Epithelial cell of esophagus (primary cell): ENCODE results near the gene HSD17B13.

ENCODE experiments used
- DNase-seq: peaks from one replicate; pipeline ENCODE4 v3.0.0; 2010; ENCODE audit warnings: low read depth
- H3K4me3 ChIP-seq: 2 replicates; pipeline ENCODE4 v1.5.1; 2011; ENCODE audit warnings: mild to moderate bottlenecking, low read length, control low read depth
- TF ChIP-seq, protein P1 (sequence below): IDR thresholded peaks from 2 replicates; pipeline ENCODE4 v1.5.1; 2011; ENCODE audit warnings: low read depth, mild to moderate bottlenecking, low read length, control low read depth, inconsistent platforms; ENCODE audit not compliant: insufficient read depth; ENCODE audit errors: missing control alignments

The HSD17B13 gene

GRCh38 chr4:87283151-87283550, 39.5 kb downstream of the HSD17B13 start:
- TF ChIP-seq, protein P1, sequence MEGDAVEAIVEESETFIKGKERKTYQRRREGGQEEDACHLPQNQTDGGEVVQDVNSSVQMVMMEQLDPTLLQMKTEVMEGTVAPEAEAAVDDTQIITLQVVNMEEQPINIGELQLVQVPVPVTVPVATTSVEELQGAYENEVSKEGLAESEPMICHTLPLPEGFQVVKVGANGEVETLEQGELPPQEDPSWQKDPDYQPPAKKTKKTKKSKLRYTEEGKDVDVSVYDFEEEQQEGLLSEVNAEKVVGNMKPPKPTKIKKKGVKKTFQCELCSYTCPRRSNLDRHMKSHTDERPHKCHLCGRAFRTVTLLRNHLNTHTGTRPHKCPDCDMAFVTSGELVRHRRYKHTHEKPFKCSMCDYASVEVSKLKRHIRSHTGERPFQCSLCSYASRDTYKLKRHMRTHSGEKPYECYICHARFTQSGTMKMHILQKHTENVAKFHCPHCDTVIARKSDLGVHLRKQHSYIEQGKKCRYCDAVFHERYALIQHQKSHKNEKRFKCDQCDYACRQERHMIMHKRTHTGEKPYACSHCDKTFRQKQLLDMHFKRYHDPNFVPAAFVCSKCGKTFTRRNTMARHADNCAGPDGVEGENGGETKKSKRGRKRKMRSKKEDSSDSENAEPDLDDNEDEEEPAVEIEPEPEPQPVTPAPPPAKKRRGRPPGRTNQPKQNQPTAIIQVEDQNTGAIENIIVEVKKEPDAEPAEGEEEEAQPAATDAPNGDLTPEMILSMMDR = no peak
- H3K4me3 ChIP-seq = no peak overlapping the region
- DNase-seq = no peak

GRCh38 chr4:87281603-87282002, 41.1 kb downstream of the HSD17B13 start:
- H3K4me3 ChIP-seq = no peak overlapping the region
- DNase-seq = no peak
- TF ChIP-seq, protein P1 = no peak

DNA sequence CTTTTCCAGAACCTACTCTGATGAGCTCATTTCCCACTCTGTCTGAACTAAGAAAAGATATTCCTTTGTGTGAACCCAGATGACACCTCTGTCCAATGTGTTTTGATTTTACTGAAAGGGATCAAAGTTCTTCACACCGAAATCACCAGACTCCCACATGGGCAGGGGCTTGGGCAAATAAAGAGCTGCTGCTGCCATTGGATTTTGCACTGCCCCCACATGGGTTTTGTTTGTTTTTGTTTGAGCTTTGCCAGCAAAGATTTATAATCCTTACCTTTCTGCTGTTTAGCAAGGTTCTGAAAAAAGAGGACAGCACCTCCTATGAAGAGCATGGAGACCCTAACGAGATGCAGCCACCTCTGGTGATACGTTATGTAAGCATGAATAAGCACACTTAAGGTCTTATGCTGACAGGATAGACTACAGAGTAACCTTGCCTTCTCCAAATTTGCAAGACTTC, 44.3 kb downstream of the HSD17B13 start:
- TF ChIP-seq, protein P1 = no peak
- H3K4me3 ChIP-seq = no peak overlapping the region
- no peak for DNase-seq

DNA sequence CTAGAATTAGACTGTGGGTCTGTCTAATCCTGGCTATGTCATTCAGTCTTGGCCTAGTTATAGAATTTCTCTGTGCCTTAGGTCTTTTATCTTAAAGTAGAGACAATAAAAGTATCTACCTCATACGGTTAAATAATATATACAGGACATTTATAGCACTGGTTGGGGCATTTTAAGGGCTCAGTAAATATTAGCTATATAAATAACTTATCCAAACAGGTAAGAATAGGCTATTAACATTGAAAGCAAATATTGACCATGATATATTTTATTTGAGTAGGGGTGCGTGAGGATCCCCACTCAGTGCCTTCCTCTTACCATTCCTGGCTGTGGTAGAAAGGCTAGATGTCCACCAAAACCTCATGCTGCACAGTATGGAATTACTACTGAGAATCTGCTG, 47.4 kb downstream of the HSD17B13 start:
- DNase-seq = no peak
- TF ChIP-seq, protein P1 = no peak

DNA sequence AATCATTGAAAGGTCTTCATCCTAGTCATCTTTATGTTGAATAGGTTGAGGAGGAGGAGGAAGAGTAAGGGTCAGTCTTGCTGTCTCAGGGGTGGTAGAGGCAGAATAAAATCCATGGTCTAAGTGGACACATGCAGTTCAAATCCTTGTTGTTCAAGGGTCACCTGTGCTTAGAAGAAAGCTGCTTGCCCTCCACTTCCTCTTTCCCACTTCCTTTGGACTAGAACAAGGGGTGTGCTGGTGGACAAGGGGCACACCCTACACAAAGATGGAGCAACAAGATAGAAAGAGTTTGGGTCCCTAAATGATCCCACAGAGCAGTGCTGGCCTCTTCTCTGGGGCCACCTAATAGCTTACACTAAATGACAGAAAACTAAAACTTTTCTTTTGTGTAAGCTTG, 47.9 kb downstream of the HSD17B13 start:
- no peak overlapping the region for H3K4me3 ChIP-seq
- TF ChIP-seq, protein P1 = no peak
- no peak for DNase-seq

More for the DNA sequence above, 47.4 kb downstream of the HSD17B13 start:
- no peak overlapping the region for H3K4me3 ChIP-seq

DNA sequence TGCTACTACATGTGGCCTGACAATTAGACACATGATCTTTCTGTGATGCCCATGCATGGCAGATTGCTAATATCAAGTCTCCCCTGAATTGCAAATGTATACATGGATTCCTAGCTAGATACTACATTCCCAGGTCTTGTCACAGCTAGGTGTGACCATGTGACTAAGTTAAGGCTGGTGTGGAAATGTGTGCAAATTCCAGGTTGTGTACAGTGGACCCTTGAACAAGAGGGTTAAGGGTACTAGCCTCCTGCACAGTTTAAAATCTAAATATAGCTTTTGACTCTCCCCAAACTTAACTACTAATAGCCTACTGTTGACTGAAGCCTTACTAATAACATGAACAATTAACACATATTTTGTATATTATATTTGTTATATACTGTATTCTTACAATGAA, 48.4 kb downstream of the HSD17B13 start:
- no peak for DNase-seq
- H3K4me3 ChIP-seq = no peak overlapping the region
- TF ChIP-seq, protein P1 = no peak

GRCh38 chr4:87270825-87271224, 51.9 kb downstream of the HSD17B13 start:
- no peak for DNase-seq

More at GRCh38 chr4:87270825-87271224, 51.9 kb downstream of the HSD17B13 start:
- no peak overlapping the region for H3K4me3 ChIP-seq
- TF ChIP-seq, protein P1 = no peak
